AG08396 (cell line): Measurements from ENCODE around the gene IL10.
A peak's percentile ranks its signal among the peaks of the same experiment; 100 is the strongest.

ENCODE experiments used
- DNase-seq: peaks from one replicate; pipeline ENCODE4 v3.0.0; 2012; ENCODE audit warnings: low spot score, mixed read lengths

IL10 gene

GRCh38 chr1:206772243-206772937, at the start of gene IL10:
Gene IL10, minus strand, starts transcription at chr1:206772494. Its CDS starts 59 bp downstream, at chr1:206772435.
- DNase-seq = no peak

GRCh38 chr1:206821493-206821892, 49.2 kb upstream of the IL10 start:
- DNase-seq = no peak

GRCh38 chr1:206816390-206817287, 44.3 kb upstream of the IL10 start:
- DNase-seq = no peak

GRCh38 chr1:206814716-206815341, 42.5 kb upstream of the IL10 start:
- DNase-seq = peak; percentile 47

GRCh38 chr1:206812471-206812870, 40.2 kb upstream of the IL10 start:
- no peak for DNase-seq

GRCh38 chr1:206809504-206810084, 37.3 kb upstream of the IL10 start:
- peak; percentile 32 for DNase-seq

- DNase-seq = peak; percentile 43
These were observed 36.3 kb upstream of the IL10 start for GRCh38 chr1:206808615-206809014.

- no peak for DNase-seq
These were observed 33.1 kb upstream of the IL10 start for GRCh38 chr1:206805357-206805756.

- DNase-seq = no peak
These were observed 32.0 kb upstream of the IL10 start for GRCh38 chr1:206804156-206804737.

GRCh38 chr1:206803221-206803730, 31.0 kb upstream of the IL10 start:
- DNase-seq = no peak

- no peak for DNase-seq
These were observed 30.1 kb upstream of the IL10 start for GRCh38 chr1:206802401-206802800.

GRCh38 chr1:206801467-206801866, 29.2 kb upstream of the IL10 start:
- DNase-seq = no peak

- no peak for DNase-seq
These were observed 28.6 kb upstream of the IL10 start for GRCh38 chr1:206800891-206801290.

- no peak for DNase-seq
These were observed 28.1 kb upstream of the IL10 start for GRCh38 chr1:206800411-206800810.

- no peak for DNase-seq
These were observed 27.0 kb upstream of the IL10 start for GRCh38 chr1:206799311-206799710.

GRCh38 chr1:206798384-206798996, 26.2 kb upstream of the IL10 start:
- DNase-seq = no peak

- no peak for DNase-seq
These were observed 25.5 kb upstream of the IL10 start for GRCh38 chr1:206797534-206798383.

- DNase-seq = no peak
These were observed 24.7 kb upstream of the IL10 start for GRCh38 chr1:206796981-206797402.

- no peak for DNase-seq
These were observed 23.8 kb upstream of the IL10 start for GRCh38 chr1:206796116-206796515.

- DNase-seq = no peak
These were observed 22.1 kb upstream of the IL10 start for GRCh38 chr1:206794294-206794908.
